K562 (cell line): ENCODE measurements around the gene NUDT14. TPM values are rescaled to one million over a fixed set of nuclear protein-coding genes. Genes with fewer than 3 reads are reported as not detected.
A peak's percentile ranks its signal among the peaks of the same experiment; 100 is the strongest.

Experiments used
- ATAC-seq: fragments of 200-7000 bp; cut with Tn5 transposase; 3 replicates; pipeline ENCODE4 v1.9.1; 2020; ENCODE audit warnings: moderate library complexity
- BruUV-seq: library from RNA; stranded (reverse); fragments of 400-500 nt; replicated peaks from 2 replicates; lab custom pipeline; 2021; lab: Mats Ljungman, UMichigan
- CTCF ChIA-PET: fragments of 300-600 bp; formaldehyde crosslinking; extraction: SDS; loops from one replicate; lab custom pipeline; 2021; ENCODE audit warnings: low intra/inter-chr PET ratio; lab: Yijun Ruan, JAX
- POLR2A ChIA-PET: fragments of 300-600, 350-650 bp; sonication (Branson Sonifier 250); formaldehyde crosslinking; extraction: SDS; loops from one replicate; lab custom pipeline; 2021; ENCODE audit warnings: antibody characterized with exemption, inconsistent platforms; lab: Yijun Ruan, JAX
- DNase-seq, 4 experiments: peaks; one replicate each; pipeline versions ENCODE4 v3.0.0 to v3.0.0-alpha.2; 2011 to 2018; ENCODE audit warnings: low spot score in 3 of 4, mixed read lengths in 3 of 4; ENCODE audit errors: extremely low read depth in 1 of 4
- FAIRE-seq: peaks from 2 replicates; lab custom pipeline; 2011; peaks lifted over from hg19 to GRCh38; lab: Jason Lieb, UNC
- H2AFZ ChIP-seq: 2 replicates; pipeline ENCODE4 v1.6.0; 2011; ENCODE audit warnings: low read depth, low read length, control low read depth, inconsistent platforms
- H3K27ac ChIP-seq: fragments of 200-600 bp; 3 replicates; pipeline ENCODE4 v1.8.0; 2011; ENCODE audit warnings: low read depth, mild to moderate bottlenecking, control low read depth, inconsistent platforms, low read length, moderate library complexity, mixed read lengths; ENCODE audit errors: extremely low read depth
- H3K27me3 ChIP-seq, 2 experiments: fragments of 300-600 bp in 1 of 2; 2 replicates in 1 of 2; 3 replicates in 1 of 2; pipeline versions ENCODE4 v1.6.0 to v1.8.0; 2011; ENCODE audit warnings: inconsistent platforms in 2 of 2, low read length in 2 of 2, mild to moderate bottlenecking in 1 of 2, mixed read lengths in 1 of 2, moderate library complexity in 1 of 2; ENCODE audit not compliant: control insufficient read depth in 2 of 2, insufficient read depth in 2 of 2
- H3K36me3 ChIP-seq: fragments of 300-600 bp; 3 replicates; pipeline ENCODE4 v1.8.0; 2011; ENCODE audit warnings: mild to moderate bottlenecking, low read length, inconsistent platforms; ENCODE audit not compliant: control insufficient read depth, insufficient read depth
- H3K4me1 ChIP-seq, 2 experiments: fragments of 200-600 bp in 1 of 2; replicated peaks in 1 of 2; 2 replicates in 1 of 2; 3 replicates in 1 of 2; pipeline versions ENCODE4 v1.5.1 to v1.8.0; 2011; ENCODE audit warnings: inconsistent platforms in 2 of 2, low read length in 2 of 2, mild to moderate bottlenecking in 1 of 2, mixed read lengths in 1 of 2, moderate library complexity in 1 of 2; ENCODE audit not compliant: control insufficient read depth in 2 of 2, insufficient read depth in 2 of 2
- H3K4me2 ChIP-seq: 2 replicates; pipeline ENCODE4 v1.6.1; 2011; ENCODE audit warnings: low read length, control low read depth, inconsistent platforms, mixed read lengths; ENCODE audit not compliant: insufficient read depth
- H3K4me3 ChIP-seq: fragments of 200-600 bp; sonication (generic), shearing (Covaris generic); 2 replicates; pipeline ENCODE4 v1.5.1; 2016; ENCODE audit warnings: control low read depth, inconsistent platforms
- H3K79me2 ChIP-seq: fragments of 200-600 bp; 3 replicates; pipeline ENCODE4 v1.8.0; 2011; ENCODE audit warnings: low read length, inconsistent platforms; ENCODE audit not compliant: control insufficient read depth, insufficient read depth
- H3K9ac ChIP-seq, 2 experiments: 2 replicates each; pipeline versions ENCODE4 v1.6.0 to v1.6.1; 2011; ENCODE audit warnings: low read depth in 2 of 2, low read length in 2 of 2, control low read depth in 1 of 2, inconsistent platforms in 1 of 2, mild to moderate bottlenecking in 1 of 2, mixed read lengths in 1 of 2; ENCODE audit not compliant: insufficient read depth in 1 of 2
- H3K9me1 ChIP-seq: one replicate; pipeline ENCODE4 v1.6.0; 2011; ENCODE audit warnings: inconsistent platforms, mild to moderate bottlenecking, low read length, moderate library complexity; ENCODE audit not compliant: control insufficient read depth, insufficient read depth
- H3K9me3 ChIP-seq: replicated peaks from 2 replicates; pipeline ENCODE4 v1.5.1; 2011; ENCODE audit warnings: low read depth, low read length, inconsistent platforms; ENCODE audit not compliant: control insufficient read depth, insufficient read depth
- H4K20me1 ChIP-seq: replicated peaks from 2 replicates; pipeline ENCODE4 v1.6.1; 2011; ENCODE audit warnings: low read length, inconsistent platforms, mixed read lengths; ENCODE audit not compliant: control insufficient read depth, insufficient read depth
- CHD1 ChIP-seq: fragments of 200-600 bp; sonication (generic); IDR thresholded peaks from one replicate; pipeline ENCODE4 v1.6.1; 2012; ENCODE audit warnings: mild to moderate bottlenecking, moderate library complexity, low read length, inconsistent platforms
- CREM ChIP-seq: IDR thresholded peaks from 2 replicates; pipeline ENCODE4 v1.6.1; 2014; ENCODE audit warnings: antibody characterized with exemption, low read depth
- HNRNPL ChIP-seq: fragments of 200-400 bp; formaldehyde crosslinking; IDR thresholded peaks from 2 replicates; pipeline ENCODE4 v1.6.1; 2017; ENCODE audit warnings: low read depth, mild to moderate bottlenecking, low read length
- MCM7 ChIP-seq, 2 experiments: fragments of 450-650 bp; IDR thresholded peaks; 2 replicates each; pipeline ENCODE4 v1.6.1; 2016 to 2018
- MECOM ChIP-seq: fragments of 250-450 bp; sonication (Bioruptor Pico); IDR thresholded peaks from 2 replicates; pipeline ENCODE4 v1.8.0; 2022; ENCODE audit warnings: inconsistent platforms
- MEF2A ChIP-seq: IDR thresholded peaks from 2 replicates; pipeline ENCODE4 v1.6.1; 2011; ENCODE audit warnings: low read depth, mild to moderate bottlenecking, low read length, moderate library complexity; ENCODE audit not compliant: control insufficient read depth
- MEF2D ChIP-seq: conservative IDR thresholded peaks from 2 replicates; pipeline ENCODE4 v1.6.1; 2016; ENCODE audit warnings: low read depth, missing genetic modification characterization, missing compliant biosample characterization
- NFIX ChIP-seq: fragments of 250-450 bp; sonication (Bioruptor Pico); IDR thresholded peaks from 2 replicates; pipeline ENCODE4 v1.4.0; 2020; ENCODE audit warnings: low read depth, mild to moderate bottlenecking, moderate library complexity
- NR4A1 ChIP-seq, 2 experiments: fragments of 250-450 bp in 1 of 2; fragments of 450-650 bp in 1 of 2; sonication (Bioruptor Pico) in 1 of 2; IDR thresholded peaks; 2 replicates each; pipeline versions ENCODE4 v1.4.0 to v1.6.1; 2016 to 2020; ENCODE audit warnings: mild to moderate bottlenecking in 2 of 2, missing compliant biosample characterization in 1 of 2, missing genetic modification characterization in 1 of 2, moderate library complexity in 1 of 2
- POLR2H ChIP-seq: IDR thresholded peaks from 2 replicates; pipeline ENCODE4 v1.6.1; 2016; ENCODE audit warnings: missing genetic modification characterization, low read depth, mild to moderate bottlenecking, control low read depth, missing compliant biosample characterization, moderate library complexity
- PTBP1 ChIP-seq: fragments of 200-400 bp; formaldehyde crosslinking; IDR thresholded peaks from 2 replicates; pipeline ENCODE4 v1.6.1; 2017; ENCODE audit warnings: low read depth, low read length
- SMARCA5 ChIP-seq: fragments of 450-650 bp; IDR thresholded peaks from 2 replicates; pipeline ENCODE4 v1.6.1; 2016
- ZBED1 ChIP-seq: IDR thresholded peaks from 2 replicates; pipeline ENCODE4 v1.6.1; 2014
- ZNF282 ChIP-seq: sonication (generic); formaldehyde crosslinking; IDR thresholded peaks from 2 replicates; pipeline ENCODE4 v1.8.1; 2023; ENCODE audit warnings: missing genetic modification reagents
- ZNF699 ChIP-seq: fragments of 250-450 bp; sonication (Bioruptor Pico); IDR thresholded peaks from 2 replicates; pipeline ENCODE4 v1.8.0; 2021; ENCODE audit warnings: mild to moderate bottlenecking, moderate library complexity; ENCODE audit not compliant: insufficient replicate concordance
- ZNF75A ChIP-seq: fragments of 450-650 bp; formaldehyde crosslinking; IDR thresholded peaks from 2 replicates; pipeline ENCODE4 v1.4.0; 2020; ENCODE audit warnings: mild to moderate bottlenecking
- WGBS: fragments of 100-300 bp; shearing (Covaris generic); methylation state at CpG from one replicate; pipeline ENCODE4 v1.1.6; 2016; ENCODE audit warnings: low coverage, mixed read lengths; ENCODE audit not compliant: insufficient coverage; ENCODE audit errors: missing lambda C conversion rate; 5-methylcytosine and 5-hydroxymethylcytosine counted together
- in situ Hi-C: fragments of 300-500 bp; cut with MboI; formaldehyde crosslinking; loops from 4 replicates; pipeline ENCODE4 v1.15.0; 2018; ENCODE audit warnings: inconsistent platforms, mixed read lengths
- intact Hi-C: fragments of 100-400 bp; cut with micrococcal nuclease; formaldehyde crosslinking; loops from 2 replicates; pipeline ENCODE4 v1.14.2; 2022
- polyA plus RNA-seq, 8 experiments: library from polyadenylated mRNA; depleted of rRNA in 4 of 8; stranded (reverse) in 5 of 8; unstranded in 3 of 8; fragments of >200 nt; fragmentation: Nextera tagmentation in 2 of 8; fragmentation: Illumina TruSeq in 1 of 8; extraction: Ambion mirVana in 2 of 8; extraction: Trizol in 1 of 8; gene quantifications; 2 replicates each; pipeline versions ENCODE4 v1.2.1 to v1.2.3, GENCODE V29; 2011 to 2014; ENCODE audit warnings: inconsistent platforms in 1 of 8, missing spikeins in 1 of 8
- total RNA-seq, 7 experiments: library from RNA; depleted of rRNA in 6 of 7; stranded (reverse); fragments of >200 nt in 6 of 7; fragmentation: Illumina TruSeq in 2 of 7; extraction: Trizol in 2 of 7; gene quantifications; 2 replicates each; pipeline versions ENCODE4 v1.2.1 to v1.2.3, GENCODE V29; 2011 to 2021; ENCODE audit warnings: low replicate concordance in 1 of 7
- TF ChIP-seq, protein P1 (sequence below): sonication (generic); formaldehyde crosslinking; IDR thresholded peaks from 2 replicates; pipeline ENCODE4 v1.8.0; 2022; ENCODE audit warnings: mild to moderate bottlenecking, missing genetic modification reagents
- TF ChIP-seq, protein P2 (sequence below): fragments of 200-400 bp; formaldehyde crosslinking; IDR thresholded peaks from 2 replicates; pipeline ENCODE4 v1.6.1; 2017; ENCODE audit warnings: mild to moderate bottlenecking, low read depth, low read length, moderate library complexity

NUDT14 gene
- total and polyA plus RNA-seq, 9 of the 15 experiments (the other 6 are each of a cell fraction or from before 2014, with no cell fraction given): 0.14 to 16.3 (median 8.2) TPM

DNA sequence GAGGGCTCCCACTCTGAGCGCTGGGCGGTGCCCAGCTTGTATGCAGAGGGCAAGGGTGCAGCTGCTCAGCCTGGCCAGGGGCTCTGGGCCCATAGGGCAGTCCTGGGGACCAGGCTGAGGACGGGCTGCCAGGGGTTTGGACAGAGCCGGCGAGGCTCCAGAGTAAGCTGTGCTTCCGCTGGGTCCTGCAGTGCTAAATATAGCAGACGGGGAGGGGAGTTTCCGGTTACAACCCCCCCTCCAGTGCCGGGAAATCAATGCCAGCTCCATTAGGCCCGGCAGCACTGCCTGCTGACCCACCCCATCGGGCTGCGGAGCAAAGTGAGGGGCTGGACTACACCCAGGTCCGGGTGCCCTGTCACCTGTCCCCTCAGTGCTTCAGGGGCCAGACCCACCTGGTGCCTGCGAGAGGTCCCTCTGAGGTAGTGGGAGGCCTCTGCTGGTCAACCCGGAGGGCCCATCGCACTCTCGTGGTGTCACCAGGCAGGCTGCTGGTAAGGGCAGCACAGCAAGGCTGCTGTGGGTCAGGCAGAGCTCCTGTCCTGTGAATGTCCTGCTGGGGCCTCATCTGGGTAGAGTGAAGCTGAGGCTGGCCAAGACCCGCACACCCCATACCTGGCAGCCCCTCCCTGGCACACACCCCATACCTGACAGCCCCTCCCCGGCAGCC is 10.0 kb downstream of the NUDT14 start:
- 22% methylated on average over 9 of the region's 19 CpGs for WGBS
- FAIRE-seq: no peak

More for the DNA sequence above, 10.0 kb downstream of the NUDT14 start:
- POLR2A ChIA-PET: interaction anchor here (0.6 to 1.1 kb wide), 3 partner anchors 12 to 22 kb away, joined by 3 to 4 read pairs (median 3); no protein-coding TSS in a partner anchor
- peaks cover 6% of the 10 kb centered on the region; the same call in 1 of the 3 replicates for H3K36me3 ChIP-seq
- no peak for DNase-seq
- peaks cover 17% of the 10 kb centered on the region for H3K79me2 ChIP-seq
- no peak overlapping the region for H2AFZ ChIP-seq
- H3K4me2 ChIP-seq: no peak overlapping the region
- H3K27ac ChIP-seq: no peak overlapping the region
- no peaks in the 10 kb centered on the region for H3K9me3 ChIP-seq
- no peaks in the 10 kb centered on the region for H3K9me1 ChIP-seq
- H3K4me3 ChIP-seq: no peak overlapping the region
- no peaks in the 10 kb centered on the region; the same call in 1 of the 2 replicates for H4K20me1 ChIP-seq
- intact Hi-C loops: no loop called here
- no peaks in the 10 kb centered on the region for H3K27me3 ChIP-seq
- TF ChIP-seq SMARCA5 (no peak), CREM (no peak), MEF2A (0 out of 2 replicates have a peak, but pooled peaks have one; percentile 43), ZNF282 (no peak), HNRNPL (no peak), ZBED1 (no peak), MEF2D (tag) (0 out of 2 replicates have a peak, but pooled peaks have one; percentile 40), POLR2H (tag) (no peak), MECOM (CRISPR knock-in tag) (no peak), NFIX (CRISPR knock-in tag) (no peak), ZNF75A (CRISPR knock-in tag) (no peak), PTBP1 (no peak), CHD1 (no peak), NR4A1 (CRISPR knock-in tag; IDR thresholded peaks at IDR 0.05) (no peak), NR4A1 (tag; IDR thresholded peaks at IDR 0.05) (no peak), ZNF699 (no peak), MCM7 (IDR thresholded peaks at IDR 0.05) (no peak)
- TF ChIP-seq, protein P1, sequence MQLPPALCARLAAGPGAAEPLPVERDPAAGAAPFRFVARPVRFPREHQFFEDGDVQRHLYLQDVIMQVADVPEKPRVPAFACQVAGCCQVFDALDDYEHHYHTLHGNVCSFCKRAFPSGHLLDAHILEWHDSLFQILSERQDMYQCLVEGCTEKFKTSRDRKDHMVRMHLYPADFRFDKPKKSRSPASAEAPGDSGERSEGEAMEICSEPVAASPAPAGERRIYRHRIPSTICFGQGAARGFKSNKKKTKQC: no peak
- TF ChIP-seq, protein P2, sequence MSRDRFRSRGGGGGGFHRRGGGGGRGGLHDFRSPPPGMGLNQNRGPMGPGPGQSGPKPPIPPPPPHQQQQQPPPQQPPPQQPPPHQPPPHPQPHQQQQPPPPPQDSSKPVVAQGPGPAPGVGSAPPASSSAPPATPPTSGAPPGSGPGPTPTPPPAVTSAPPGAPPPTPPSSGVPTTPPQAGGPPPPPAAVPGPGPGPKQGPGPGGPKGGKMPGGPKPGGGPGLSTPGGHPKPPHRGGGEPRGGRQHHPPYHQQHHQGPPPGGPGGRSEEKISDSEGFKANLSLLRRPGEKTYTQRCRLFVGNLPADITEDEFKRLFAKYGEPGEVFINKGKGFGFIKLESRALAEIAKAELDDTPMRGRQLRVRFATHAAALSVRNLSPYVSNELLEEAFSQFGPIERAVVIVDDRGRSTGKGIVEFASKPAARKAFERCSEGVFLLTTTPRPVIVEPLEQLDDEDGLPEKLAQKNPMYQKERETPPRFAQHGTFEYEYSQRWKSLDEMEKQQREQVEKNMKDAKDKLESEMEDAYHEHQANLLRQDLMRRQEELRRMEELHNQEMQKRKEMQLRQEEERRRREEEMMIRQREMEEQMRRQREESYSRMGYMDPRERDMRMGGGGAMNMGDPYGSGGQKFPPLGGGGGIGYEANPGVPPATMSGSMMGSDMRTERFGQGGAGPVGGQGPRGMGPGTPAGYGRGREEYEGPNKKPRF: no peak
- H3K4me1 ChIP-seq: peaks cover 10 to 71% of the 10 kb centered on the region in 2 experiments; a peak in 4 of 5 replicates
- peak overlapping the region in 1 of 2 experiments; percentile 76; a peak in 2 of 4 replicates for H3K9ac ChIP-seq
- in situ Hi-C loops: no loop called here
- no peak for ATAC-seq
- no TSS peak for BruUV-seq
- CTCF ChIA-PET: no interaction called here
